Measurements from ENCODE around the gene SLC6A19.

DNA sequence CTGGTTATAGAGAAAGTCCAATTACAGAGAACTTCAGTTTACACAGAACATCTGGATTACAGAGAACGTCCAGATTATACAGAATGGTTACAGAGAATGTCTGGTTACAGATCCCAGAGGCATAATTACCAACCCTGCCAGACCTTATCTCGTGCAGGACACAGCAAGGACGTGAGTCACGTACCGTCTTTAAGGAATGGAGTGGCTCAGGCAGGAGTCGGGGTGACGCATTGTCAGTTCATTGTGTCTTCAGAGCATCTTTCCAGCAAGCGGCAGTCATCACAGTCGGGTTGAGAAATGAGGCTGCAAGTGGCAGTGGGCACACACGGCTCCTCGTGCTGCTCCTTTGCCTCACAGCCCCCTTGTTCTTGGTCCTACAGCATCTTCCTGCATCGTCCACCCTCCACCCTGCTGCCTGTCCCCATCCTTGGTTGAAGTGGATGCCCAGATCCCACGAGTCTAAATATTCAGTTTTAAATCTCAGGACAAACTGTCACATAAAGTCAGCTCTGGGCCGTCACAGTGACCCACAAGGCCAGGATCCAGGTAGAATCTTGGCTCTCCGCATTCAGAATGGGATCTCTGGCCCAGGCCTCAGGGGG is 30.0 kb upstream of the SLC6A19 start:
- TF ChIP-seq, protein P1, sequence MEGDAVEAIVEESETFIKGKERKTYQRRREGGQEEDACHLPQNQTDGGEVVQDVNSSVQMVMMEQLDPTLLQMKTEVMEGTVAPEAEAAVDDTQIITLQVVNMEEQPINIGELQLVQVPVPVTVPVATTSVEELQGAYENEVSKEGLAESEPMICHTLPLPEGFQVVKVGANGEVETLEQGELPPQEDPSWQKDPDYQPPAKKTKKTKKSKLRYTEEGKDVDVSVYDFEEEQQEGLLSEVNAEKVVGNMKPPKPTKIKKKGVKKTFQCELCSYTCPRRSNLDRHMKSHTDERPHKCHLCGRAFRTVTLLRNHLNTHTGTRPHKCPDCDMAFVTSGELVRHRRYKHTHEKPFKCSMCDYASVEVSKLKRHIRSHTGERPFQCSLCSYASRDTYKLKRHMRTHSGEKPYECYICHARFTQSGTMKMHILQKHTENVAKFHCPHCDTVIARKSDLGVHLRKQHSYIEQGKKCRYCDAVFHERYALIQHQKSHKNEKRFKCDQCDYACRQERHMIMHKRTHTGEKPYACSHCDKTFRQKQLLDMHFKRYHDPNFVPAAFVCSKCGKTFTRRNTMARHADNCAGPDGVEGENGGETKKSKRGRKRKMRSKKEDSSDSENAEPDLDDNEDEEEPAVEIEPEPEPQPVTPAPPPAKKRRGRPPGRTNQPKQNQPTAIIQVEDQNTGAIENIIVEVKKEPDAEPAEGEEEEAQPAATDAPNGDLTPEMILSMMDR (IDR thresholded peaks at IDR 0.05; ENCODE audit: insufficient read depth, low read length, poor library complexity, severe bottlenecking) = no peak
- no peak for TF ChIP-seq EZH2phosphoT487 (conservative IDR thresholded peaks at IDR 0.05; ENCODE audit: low read length)

Measured in SU-DHL-6 (cell line).